GM12873 (cell line): ENCODE data around the gene CTDP1.

Experiments
- TF ChIP-seq, protein P1 (sequence below): IDR thresholded peaks from 2 replicates; pipeline ENCODE4 v1.5.1; 2012; ENCODE audit warnings: low read depth, mild to moderate bottlenecking, moderate library complexity, low read length, control low read depth; ENCODE audit not compliant: insufficient read depth; ENCODE audit errors: missing control alignments

The CTDP1 gene

DNA sequence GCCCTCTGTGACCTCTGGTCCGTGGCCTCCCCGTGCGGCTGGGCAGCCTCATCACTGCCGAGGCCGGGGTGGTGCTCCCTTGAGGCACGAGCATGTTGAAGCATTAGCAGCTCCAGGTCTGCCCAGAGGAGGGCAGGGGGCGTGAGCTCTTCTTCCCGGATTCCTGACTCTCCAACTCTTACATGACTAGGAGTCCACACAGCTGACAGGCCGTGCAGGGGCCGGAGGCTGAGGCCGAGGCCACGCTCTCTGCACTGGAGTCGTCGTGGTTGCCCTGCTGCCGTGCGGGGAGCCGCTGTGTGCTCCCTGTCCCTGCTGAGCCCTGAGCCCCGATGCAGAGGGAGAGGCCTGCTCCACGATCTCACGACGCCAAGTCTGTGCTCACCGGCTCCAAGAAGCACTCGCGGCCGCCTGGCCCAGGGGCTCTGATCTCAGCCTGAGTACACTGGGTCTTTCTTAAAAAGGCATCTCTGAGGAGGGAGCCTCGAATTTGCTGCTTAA lies 98.7 kb downstream of the CTDP1 start:
- TF ChIP-seq, protein P1, sequence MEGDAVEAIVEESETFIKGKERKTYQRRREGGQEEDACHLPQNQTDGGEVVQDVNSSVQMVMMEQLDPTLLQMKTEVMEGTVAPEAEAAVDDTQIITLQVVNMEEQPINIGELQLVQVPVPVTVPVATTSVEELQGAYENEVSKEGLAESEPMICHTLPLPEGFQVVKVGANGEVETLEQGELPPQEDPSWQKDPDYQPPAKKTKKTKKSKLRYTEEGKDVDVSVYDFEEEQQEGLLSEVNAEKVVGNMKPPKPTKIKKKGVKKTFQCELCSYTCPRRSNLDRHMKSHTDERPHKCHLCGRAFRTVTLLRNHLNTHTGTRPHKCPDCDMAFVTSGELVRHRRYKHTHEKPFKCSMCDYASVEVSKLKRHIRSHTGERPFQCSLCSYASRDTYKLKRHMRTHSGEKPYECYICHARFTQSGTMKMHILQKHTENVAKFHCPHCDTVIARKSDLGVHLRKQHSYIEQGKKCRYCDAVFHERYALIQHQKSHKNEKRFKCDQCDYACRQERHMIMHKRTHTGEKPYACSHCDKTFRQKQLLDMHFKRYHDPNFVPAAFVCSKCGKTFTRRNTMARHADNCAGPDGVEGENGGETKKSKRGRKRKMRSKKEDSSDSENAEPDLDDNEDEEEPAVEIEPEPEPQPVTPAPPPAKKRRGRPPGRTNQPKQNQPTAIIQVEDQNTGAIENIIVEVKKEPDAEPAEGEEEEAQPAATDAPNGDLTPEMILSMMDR = no peak

- TF ChIP-seq, protein P1 = no peak
Observed at GRCh38 chr18:79779021-79779699, 99.6 kb downstream of the CTDP1 start.

DNA sequence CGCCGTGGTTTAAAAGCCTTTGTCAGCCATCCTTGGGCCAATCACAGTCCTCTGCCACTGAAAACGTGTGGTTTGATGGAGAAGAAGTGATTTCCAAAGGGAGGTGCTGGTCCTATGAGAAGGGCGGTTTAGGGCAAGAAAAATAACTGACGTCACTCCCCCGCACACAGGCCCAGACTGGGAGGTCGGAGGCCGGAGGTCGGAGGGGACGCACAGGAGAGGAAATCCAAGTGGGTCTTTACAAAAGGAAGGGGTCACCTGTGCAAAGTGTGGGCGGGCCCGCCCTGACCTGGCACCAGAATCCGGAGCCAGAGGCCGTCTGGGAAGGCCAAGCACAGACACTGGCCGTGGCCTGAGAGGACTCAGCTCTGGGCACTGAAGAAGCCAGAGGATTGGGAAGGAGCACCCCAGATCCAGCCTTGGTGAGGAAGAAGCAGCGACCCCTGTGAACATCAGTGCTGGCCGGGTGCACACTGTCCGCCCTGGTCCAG lies 100.1 kb downstream of the CTDP1 start:
- TF ChIP-seq, protein P1 = no peak

GRCh38 chr18:79780547-79780946 lies 100.9 kb downstream of the CTDP1 start:
- TF ChIP-seq, protein P1 = no peak

DNA sequence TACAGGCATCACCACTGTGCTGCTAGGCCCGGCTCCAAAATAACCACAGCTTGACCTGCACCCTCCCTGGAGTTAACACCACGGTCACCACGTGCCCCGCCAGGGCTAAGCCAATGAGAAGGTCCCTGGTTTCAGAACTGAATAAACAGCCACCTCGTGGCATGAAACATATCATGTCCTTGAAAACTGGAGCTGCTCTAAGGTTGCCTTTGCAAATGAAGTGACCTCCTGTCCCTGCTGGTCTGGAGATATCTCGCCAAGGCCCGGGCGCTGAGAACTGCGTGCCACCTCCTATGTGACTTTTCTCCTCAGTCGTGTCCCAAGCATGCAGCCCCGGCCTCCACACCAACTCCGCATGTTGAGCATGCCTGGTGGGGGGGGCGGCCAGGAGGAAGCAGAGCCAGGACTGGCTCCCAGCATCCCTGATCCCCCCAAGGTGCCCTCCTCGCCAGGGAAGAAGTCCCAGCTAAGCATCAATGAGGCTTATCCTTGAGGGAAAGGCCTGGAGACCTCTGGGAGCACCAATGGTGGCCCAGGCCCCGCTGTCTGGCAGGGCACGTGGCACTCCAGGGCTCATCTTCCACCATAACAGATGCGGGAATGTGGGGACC lies 101.8 kb downstream of the CTDP1 start:
- TF ChIP-seq, protein P1 = no peak

DNA sequence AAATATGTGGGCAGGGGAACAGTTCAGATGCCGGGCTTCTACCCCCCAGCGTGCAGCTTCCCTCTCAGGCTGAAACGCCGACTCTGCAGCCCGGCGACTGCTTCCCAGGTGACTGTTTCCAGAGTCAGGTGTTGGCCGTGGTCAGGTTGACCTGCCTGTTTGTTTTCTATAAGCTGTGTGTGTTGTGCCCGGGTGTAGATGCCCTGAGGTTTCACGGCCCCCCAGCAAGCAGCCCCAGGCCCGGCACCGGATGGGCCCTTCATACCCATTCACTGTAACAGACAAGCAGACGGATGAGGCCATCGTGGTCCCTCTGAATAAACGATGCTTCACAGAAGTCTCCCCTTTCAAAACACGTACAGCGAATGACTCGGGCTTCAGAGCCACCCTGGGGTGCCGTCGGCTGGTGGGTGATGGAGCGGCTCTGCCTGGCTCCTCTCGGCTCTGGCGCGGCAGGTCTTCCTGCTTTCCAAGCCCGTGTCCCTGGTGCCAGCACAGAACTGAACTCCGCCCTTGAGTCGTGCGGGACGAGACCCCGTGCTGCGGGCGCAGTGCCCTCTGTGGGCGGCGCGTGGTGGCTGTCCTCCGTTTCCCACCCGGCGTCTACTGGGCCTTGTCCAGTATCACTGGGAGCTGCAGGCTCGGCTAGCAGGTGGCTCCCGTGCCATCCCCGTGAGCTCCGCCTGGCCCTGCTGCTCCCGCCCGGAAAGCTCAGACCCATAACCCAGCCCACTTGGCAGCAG lies 103.1 kb downstream of the CTDP1 start:
- TF ChIP-seq, protein P1 = no peak
